ENCODE measurements around the gene ARMC9. TPM values are rescaled to one million over a fixed set of nuclear protein-coding genes. Genes with fewer than 3 reads are reported as not detected.

The ARMC9 gene
- total RNA-seq, 4 donors from 2014 or later: 11.5 to 59.5 (median 14.4) TPM

- in situ Hi-C loops (cut with MboI; ENCODE audit: low pct_ligation_motif_present in 1 of 4, low pct_unique_long_range_greater_than_20kb in 1 of 4, low sequenced_read_pairs in 3 of 4): no loop called here
- no peak overlapping the region for H3K4me3 ChIP-seq
- 89 to 93% methylated on average over 8 of the region's 8 CpGs for WGBS, 2 donors (ENCODE audit: low coverage in 1 of 2)
- no peaks in the 10 kb centered on the region for H3K27me3 ChIP-seq
- peaks cover 0 to 17% (median 4%) of the 10 kb centered on the region in 4 donors for H3K4me1 ChIP-seq
- H3K36me3 ChIP-seq: no peaks in the 10 kb centered on the region
- no peak overlapping the region for H3K27ac ChIP-seq
- no peaks in the 10 kb centered on the region for H3K9me3 ChIP-seq
- intact Hi-C loops (cut with DNase I; ENCODE audit: low total_unique reads): no loop called here
- no peak for TF ChIP-seq POLR2AphosphoS5 (IDR thresholded peaks at IDR 0.05)
- no peak for TF ChIP-seq CTCF (IDR thresholded peaks at IDR 0.05)
- TF ChIP-seq POLR2A (IDR thresholded peaks at IDR 0.05): no peak
- no peak for TF ChIP-seq EP300 (IDR thresholded peaks at IDR 0.05; ENCODE audit: low read depth)
- no peak for DNase-seq
Measured at GRCh38 chr2:231344851-231345250, 146.4 kb downstream of the ARMC9 start.

- Histone ChIP-seq H3K4me1 (peaks cover 0 to 21% (median 4%) of the 10 kb centered on the region in 4 donors), H3K36me3 (no peaks in the 10 kb centered on the region), H3K27me3 (no peaks in the 10 kb centered on the region), H3K4me3 (no peak overlapping the region), H3K9me3 (no peaks in the 10 kb centered on the region), H3K27ac (no peak overlapping the region)
- peak; percentile 40 for DNase-seq
- intact Hi-C loops (cut with DNase I; ENCODE audit: low total_unique reads) (no loop called here), in situ Hi-C loops (cut with MboI; ENCODE audit: low pct_ligation_motif_present in 1 of 4, low pct_unique_long_range_greater_than_20kb in 1 of 4, low sequenced_read_pairs in 3 of 4) (no loop called here)
- TF ChIP-seq POLR2A (IDR thresholded peaks at IDR 0.05) (no peak), CTCF (IDR thresholded peaks at IDR 0.05) (no peak), EP300 (IDR thresholded peaks at IDR 0.05; ENCODE audit: low read depth) (no peak), POLR2AphosphoS5 (IDR thresholded peaks at IDR 0.05) (no peak)
- 34 to 71% methylated on average over 3 to 5 of the region's 5 CpGs for WGBS, 2 donors (ENCODE audit: low coverage in 1 of 2)
Measured at GRCh38 chr2:231347081-231347480, 148.7 kb downstream of the ARMC9 start.

- Histone ChIP-seq H3K4me1 (peaks cover 0 to 21% (median 4%) of the 10 kb centered on the region in 4 donors), H3K9me3 (no peaks in the 10 kb centered on the region), H3K27ac (no peak overlapping the region), H3K27me3 (no peaks in the 10 kb centered on the region), H3K4me3 (no peak overlapping the region), H3K36me3 (no peaks in the 10 kb centered on the region)
- in situ Hi-C loops (cut with MboI; ENCODE audit: low pct_ligation_motif_present in 1 of 4, low pct_unique_long_range_greater_than_20kb in 1 of 4, low sequenced_read_pairs in 3 of 4): no loop called here
- 89 to 100% methylated on average over 1 of the region's 1 CpG for WGBS, 2 donors (ENCODE audit: low coverage in 1 of 2)
- TF ChIP-seq CTCF (IDR thresholded peaks at IDR 0.05): no peak
- TF ChIP-seq POLR2AphosphoS5 (IDR thresholded peaks at IDR 0.05): no peak
- no peak for TF ChIP-seq EP300 (IDR thresholded peaks at IDR 0.05; ENCODE audit: low read depth)
- TF ChIP-seq POLR2A (IDR thresholded peaks at IDR 0.05): no peak
- DNase-seq: no peak
- intact Hi-C loops (cut with DNase I; ENCODE audit: low total_unique reads): no loop called here
Measured at GRCh38 chr2:231347638-231348037, 149.2 kb downstream of the ARMC9 start.

GRCh38 chr2:231348173-231348572, 149.7 kb downstream of the ARMC9 start:
- no peak for TF ChIP-seq POLR2AphosphoS5 (IDR thresholded peaks at IDR 0.05)
- TF ChIP-seq EP300 (IDR thresholded peaks at IDR 0.05; ENCODE audit: low read depth): no peak
- no peak for TF ChIP-seq CTCF (IDR thresholded peaks at IDR 0.05)
- TF ChIP-seq POLR2A (IDR thresholded peaks at IDR 0.05): no peak
- H3K36me3 ChIP-seq: no peaks in the 10 kb centered on the region
- in situ Hi-C loops (cut with MboI; ENCODE audit: low pct_ligation_motif_present in 1 of 4, low pct_unique_long_range_greater_than_20kb in 1 of 4, low sequenced_read_pairs in 3 of 4): no loop called here
- no peak overlapping the region for H3K4me3 ChIP-seq
- peak overlapping the region in 2 of 4 donors; percentile 3 to 38 for H3K27ac ChIP-seq
- peaks cover 0 to 21% (median 4%) of the 10 kb centered on the region in 4 donors for H3K4me1 ChIP-seq
- 73 to 78% methylated on average over 2 of the region's 2 CpGs for WGBS, 2 donors (ENCODE audit: low coverage in 1 of 2)
- no peak for DNase-seq
- no peaks in the 10 kb centered on the region for H3K27me3 ChIP-seq
- H3K9me3 ChIP-seq: no peaks in the 10 kb centered on the region
- intact Hi-C loops (cut with DNase I; ENCODE audit: low total_unique reads): no loop called here
